ENCODE results near the gene NTF4. TPM values are rescaled to one million over a fixed set of nuclear protein-coding genes. Genes with fewer than 3 reads are reported as not detected.

NTF4 gene
- total and polyA plus RNA-seq, 2 of the 4 experiments (the other 2 are of a cell fraction), result 0.09 to 0.18 TPM

- ChIA-PET POLR2A (ENCODE audit: unreplicated experiment) (no interaction called here), CTCF (no interaction called here)
- Histone ChIP-seq H2BK120ac (ENCODE audit: low read depth, low read length) (no peak overlapping the region), H3K36me3 (ENCODE audit: control insufficient read depth, insufficient read depth, low read length) (peaks cover 8% of the 10 kb centered on the region), H4K5ac (ENCODE audit: low read depth, low read length) (no peak overlapping the region), H2BK20ac (ENCODE audit: low read depth, low read length) (no peak overlapping the region), H3K4me2 (ENCODE audit: low read depth, low read length) (no peak overlapping the region), H3K4ac (ENCODE audit: low read depth, low read length) (no peak overlapping the region), H2BK15ac (ENCODE audit: low read depth, low read length) (no peak overlapping the region), H3K23ac (ENCODE audit: low read depth, low read length) (no peak overlapping the region), H3K9ac (ENCODE audit: low read depth, low read length) (no peak overlapping the region), H3K27ac (ENCODE audit: insufficient read depth, low read length) (no peak overlapping the region), H3K79me1 (ENCODE audit: low read depth in 1 of 2, low read length in 2 of 2) (no peaks in the 10 kb centered on the region; a peak in 1 of 4 replicates), H4K8ac (ENCODE audit: low read depth in 2 of 2, low read length in 2 of 2) (no peak overlapping the region), H3K9me3 (ENCODE audit: control insufficient read depth, insufficient read depth, low read length) (no peaks in the 10 kb centered on the region), H2BK5ac (ENCODE audit: low read depth, low read length, poor library complexity, severe bottlenecking) (no peak overlapping the region), H3K14ac (replicated peaks; ENCODE audit: low read depth, low read length) (no peak overlapping the region), H4K91ac (ENCODE audit: insufficient read depth, low read depth, low read length) (no peak overlapping the region), H4K20me1 (ENCODE audit: insufficient read depth, low read length) (no peaks in the 10 kb centered on the region), H3K9me1 (ENCODE audit: insufficient read depth, low read length) (0 out of 2 replicates have a peak, but pooled peaks cover 3% of the 10 kb centered on the region), H3K56ac (ENCODE audit: extremely low read depth, insufficient read depth, low read length) (no peak overlapping the region), H2AK5ac (ENCODE audit: low read depth, low read length) (no peak overlapping the region), H3K4me1 (ENCODE audit: control insufficient read depth, insufficient read depth, low read length) (peaks cover 5% of the 10 kb centered on the region; the same call in 1 of the 2 replicates), H2AK9ac (replicated peaks; ENCODE audit: low read depth, low read length, poor library complexity) (no peak overlapping the region), H3K4me3 (ENCODE audit: insufficient read depth, low read depth, low read length) (no peak overlapping the region), H3K27me3 (ENCODE audit: control insufficient read depth, insufficient read depth, low read length) (peaks cover 2% of the 10 kb centered on the region; the same call in 1 of the 2 replicates), H2AFZ (replicated peaks; ENCODE audit: low read length, poor library complexity) (no peak overlapping the region), H3K18ac (ENCODE audit: low read depth, low read length) (no peak overlapping the region)
- DNase-seq (no peak), ATAC-seq (ENCODE audit: low read depth) (no peak)
- dilution Hi-C loops (cut with HindIII; ENCODE audit: low sequenced_read_pairs, unreplicated experiment), result no loop called here
- BruUV-seq (replicated peaks), result no TSS peak
- intact Hi-C loops (cut with micrococcal nuclease), result no loop called here
- WGBS, 2 experiments (ENCODE audit: extremely low coverage in 2 of 2, insufficient read length in 1 of 2), result no CpG with 5 or more reads among the region's 11 CpGs
- no peak for TF ChIP-seq MXI1 (IDR thresholded peaks at IDR 0.05; ENCODE audit: borderline replicate concordance, low read depth, low read length)
- no peak for TF ChIP-seq ELK1 (IDR thresholded peaks at IDR 0.05; ENCODE audit: borderline replicate concordance, low read depth, low read length)
- TF ChIP-seq FOS (IDR thresholded peaks at IDR 0.05; ENCODE audit: low read depth, low read length), result no peak
- TF ChIP-seq RFX5 (IDR thresholded peaks at IDR 0.05; ENCODE audit: low read depth, low read length), result no peak
- TF ChIP-seq MAZ (IDR thresholded peaks at IDR 0.05; ENCODE audit: borderline replicate concordance, low read depth, low read length), result no peak
- no peak for TF ChIP-seq USF2 (IDR thresholded peaks at IDR 0.05; ENCODE audit: low read depth, low read length)
- TF ChIP-seq SMC3 (IDR thresholded peaks at IDR 0.05; ENCODE audit: low read depth, low read length), result no peak
- TF ChIP-seq MAFK (IDR thresholded peaks at IDR 0.05; ENCODE audit: low read depth, low read length), result no peak
- TF ChIP-seq CTCF (conservative IDR thresholded peaks at IDR 0.05; ENCODE audit: low read depth, low read length), result no peak
- TF ChIP-seq CHD1 (IDR thresholded peaks at IDR 0.05; ENCODE audit: low read depth, low read length), result no peak
- no peak for TF ChIP-seq RAD21 (IDR thresholded peaks at IDR 0.05; ENCODE audit: low read length)
- no peak for TF ChIP-seq NFE2L2 (IDR thresholded peaks at IDR 0.05; ENCODE audit: low read depth, low read length)
- no peak for TF ChIP-seq POLR2A (IDR thresholded peaks at IDR 0.05; ENCODE audit: low read depth, low read length)
- no peak for TF ChIP-seq RCOR1 (IDR thresholded peaks at IDR 0.05; ENCODE audit: insufficient replicate concordance, low read length)
- in situ Hi-C loops (cut with MboI; ENCODE audit: low sequenced_read_pairs), result no loop called here
Measured at GRCh38 chr19:49020342-49020741, 44.3 kb downstream of the NTF4 start.
